ENCODE results near the gene PLEKHA5. TPM values are rescaled to one million over a fixed set of nuclear protein-coding genes. Genes with fewer than 3 reads are reported as not detected.
"Not testable (repeated sequence)": the region's sequence is repeated elsewhere in the genome, so short reads cannot be mapped to it uniquely, and the experiment has no call there.

The PLEKHA5 gene
- polyA plus RNA-seq, 12 donors: 16.6 to 59.7 (median 19.0) TPM; not detected in 1

DNA sequence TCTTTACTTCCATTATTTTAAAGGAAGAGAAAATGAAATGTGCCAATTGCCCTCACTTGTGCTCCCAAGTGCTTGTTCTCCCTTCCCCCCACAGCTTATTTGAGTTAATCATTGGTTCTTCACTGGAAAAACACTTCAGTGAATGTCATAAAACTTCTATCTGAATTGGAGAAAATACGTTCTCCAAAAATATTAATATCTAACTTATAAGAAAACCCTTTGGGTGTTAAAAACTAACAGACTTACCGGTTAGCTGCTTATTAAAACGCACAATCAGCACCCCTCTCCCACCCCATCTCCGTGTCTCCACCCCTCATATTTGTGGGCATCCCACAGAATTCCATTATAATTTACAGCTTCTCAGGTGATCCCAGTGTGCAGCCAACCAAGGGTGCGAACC is 31.7 kb downstream of the PLEKHA5 start:
- DNase-seq: no peak

DNA sequence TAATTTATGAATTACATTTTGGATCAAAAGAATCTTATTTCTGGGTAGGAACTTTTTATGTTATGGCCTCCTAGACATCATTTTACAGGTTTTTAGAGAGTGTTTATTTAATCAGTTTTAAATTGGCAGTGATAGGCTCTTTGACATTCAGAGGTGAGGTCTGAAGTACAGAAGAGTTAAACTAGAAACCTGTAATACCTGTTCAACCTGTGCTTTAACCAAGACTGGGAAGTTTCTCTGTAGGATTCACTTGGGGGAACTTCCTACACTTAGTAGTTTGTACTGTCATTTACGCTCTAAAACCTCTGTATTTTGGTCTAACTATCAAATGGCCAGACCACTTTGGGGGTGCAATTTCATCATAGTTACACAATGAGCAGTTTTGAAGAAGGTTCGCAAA is 35.9 kb downstream of the PLEKHA5 start:
- DNase-seq: no peak

DNA sequence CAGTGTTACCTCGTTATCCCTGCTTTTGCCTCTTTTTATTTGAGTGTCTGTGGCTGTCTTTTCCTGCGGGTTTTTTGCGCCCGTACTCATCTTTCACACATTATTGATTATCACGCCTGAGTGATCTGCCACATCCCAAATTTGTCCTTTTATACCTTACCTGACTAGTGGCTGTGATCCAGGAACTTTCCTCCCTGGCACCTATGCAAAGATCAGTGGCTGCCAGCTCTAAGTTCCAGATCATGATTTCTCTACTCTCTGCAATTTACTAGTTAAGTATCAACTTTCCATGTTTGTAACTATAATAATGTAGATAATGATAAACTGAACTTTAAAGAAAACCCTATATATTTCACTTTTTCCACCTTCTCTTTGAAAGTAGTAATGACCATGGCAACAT is 36.9 kb downstream of the PLEKHA5 start:
- no peak for DNase-seq

DNA sequence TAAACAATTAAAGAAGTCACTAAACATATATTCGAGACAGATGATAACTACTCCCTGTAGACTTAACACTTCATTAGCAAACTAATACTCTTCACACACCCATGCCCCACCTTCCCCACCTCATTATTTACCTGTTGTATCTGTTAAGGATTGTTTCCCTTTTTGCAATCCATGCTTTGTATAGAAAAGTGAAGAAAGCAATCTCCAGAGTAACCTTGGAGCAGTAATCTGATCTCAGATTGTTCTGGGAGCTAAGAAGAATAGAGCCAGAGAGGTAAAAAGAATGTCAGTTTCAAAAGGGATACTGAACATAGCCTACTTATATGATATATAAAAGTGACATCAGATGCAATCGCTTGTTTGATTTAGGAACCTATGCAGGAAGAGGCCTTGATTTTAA is 37.4 kb downstream of the PLEKHA5 start:
- DNase-seq: no peak

DNA sequence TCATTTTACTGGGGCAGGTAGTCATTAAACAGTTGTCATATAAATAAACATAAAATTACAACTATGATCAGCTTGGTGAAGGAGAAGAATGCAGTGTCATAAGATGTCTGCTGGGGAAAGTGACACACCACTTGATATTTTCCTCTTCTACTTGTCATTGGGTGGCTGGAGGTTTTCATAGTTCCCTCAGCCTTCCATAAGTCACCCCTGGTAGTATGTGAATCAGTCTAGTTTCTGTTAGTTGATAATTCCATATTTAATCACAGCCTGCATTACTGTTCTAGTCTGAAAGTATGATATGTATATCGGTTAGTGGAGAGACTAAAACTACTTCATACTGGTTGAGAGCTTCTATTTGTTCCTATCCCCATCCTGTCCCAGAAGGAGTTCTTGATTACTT is 38.2 kb downstream of the PLEKHA5 start:
- no peak for DNase-seq

DNA sequence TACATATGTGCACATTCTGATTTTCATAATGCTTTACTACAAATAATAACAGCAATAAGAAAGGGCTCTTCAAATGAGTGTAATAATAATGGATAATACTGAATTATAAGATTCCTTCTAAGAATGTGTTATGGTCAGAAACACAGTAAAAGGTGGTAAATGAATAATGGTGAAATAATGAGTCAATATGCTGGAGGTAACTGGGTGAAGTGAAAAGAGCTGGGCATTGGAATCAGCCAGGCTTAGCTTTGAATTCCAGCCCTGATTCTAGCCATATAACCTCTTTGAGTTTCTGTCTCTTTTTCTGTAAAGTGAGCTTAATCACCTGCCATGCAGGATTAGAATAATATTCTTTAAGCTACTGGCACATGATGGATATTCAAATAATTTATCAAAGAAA is 39.1 kb downstream of the PLEKHA5 start:
- no peak for DNase-seq

DNA sequence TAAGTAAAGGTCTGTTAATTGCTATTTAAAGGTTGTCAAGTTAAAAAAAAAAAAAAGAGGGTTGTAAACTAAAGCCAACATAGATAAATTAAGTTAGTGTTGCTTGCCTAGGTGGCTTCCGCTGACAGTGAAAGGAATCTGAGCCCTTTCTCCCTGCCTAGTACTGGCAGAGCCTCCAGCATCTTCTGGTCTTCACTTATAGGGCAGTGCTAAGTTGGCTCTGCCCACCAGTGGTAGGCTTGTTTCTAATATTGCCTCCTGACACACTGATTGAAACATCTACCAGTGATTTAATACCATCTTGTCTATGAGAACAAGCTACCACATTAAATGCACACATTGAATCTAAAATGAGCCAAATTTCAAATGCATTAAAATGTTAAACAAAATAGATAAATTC is 39.7 kb downstream of the PLEKHA5 start:
- DNase-seq: no peak

DNA sequence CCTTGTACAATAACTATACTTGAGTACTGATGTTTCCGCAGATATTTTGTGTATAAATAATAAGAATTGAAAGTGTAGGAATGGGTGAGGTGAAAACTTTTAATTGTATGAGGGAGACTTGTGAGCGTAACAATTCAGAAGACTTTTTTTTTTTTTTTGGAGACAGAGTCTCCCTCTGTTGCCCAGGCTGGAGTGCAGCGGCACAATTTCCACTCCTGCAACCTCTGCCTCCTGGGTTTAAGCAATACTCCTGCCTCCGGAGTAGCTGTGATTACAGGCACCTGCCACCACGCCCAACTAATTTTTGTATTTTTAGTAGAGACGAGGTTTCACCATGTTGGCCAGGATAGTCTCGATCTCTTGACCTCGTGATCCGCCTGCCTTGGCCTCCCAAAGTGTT is 40.8 kb downstream of the PLEKHA5 start:
- not testable (repeated sequence) for DNase-seq

DNA sequence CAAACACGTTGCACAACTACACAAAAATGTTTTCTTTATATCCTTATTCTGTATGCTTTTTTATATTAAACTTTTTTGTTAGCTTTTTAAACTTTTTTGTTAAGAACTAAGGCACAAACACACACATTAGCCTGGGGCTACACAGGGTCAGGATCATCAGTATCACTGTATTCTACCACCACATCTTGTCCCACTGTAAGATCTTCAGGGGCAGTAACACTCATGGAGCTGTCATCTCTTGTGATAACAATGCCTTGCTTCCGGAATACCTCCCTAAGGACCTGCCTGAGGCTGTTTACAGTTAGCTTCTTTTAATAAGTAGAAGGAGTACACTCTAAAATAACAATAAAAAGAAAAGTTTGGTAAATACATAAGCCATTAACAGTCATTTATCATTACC is 42.2 kb downstream of the PLEKHA5 start:
- no peak for DNase-seq

DNA sequence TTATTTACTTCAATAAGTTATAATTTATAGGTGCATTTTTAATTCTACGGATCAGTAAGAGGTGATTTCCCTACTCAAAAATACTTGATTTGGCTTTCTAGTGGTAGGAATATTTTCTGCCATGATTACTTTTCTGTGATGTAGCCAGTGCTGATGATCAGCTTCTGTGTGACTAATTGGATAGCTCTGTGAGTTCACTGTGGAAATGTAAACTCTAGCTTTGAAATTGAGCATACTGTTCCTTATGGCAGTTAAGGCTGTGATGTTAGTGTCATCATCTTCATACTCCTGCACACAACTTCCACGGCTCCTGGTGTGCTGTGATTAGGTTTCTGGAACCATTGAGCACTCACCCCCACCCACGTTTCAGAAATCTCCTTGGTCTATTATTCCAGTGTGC is 48.2 kb downstream of the PLEKHA5 start:
- no peak for DNase-seq

DNA sequence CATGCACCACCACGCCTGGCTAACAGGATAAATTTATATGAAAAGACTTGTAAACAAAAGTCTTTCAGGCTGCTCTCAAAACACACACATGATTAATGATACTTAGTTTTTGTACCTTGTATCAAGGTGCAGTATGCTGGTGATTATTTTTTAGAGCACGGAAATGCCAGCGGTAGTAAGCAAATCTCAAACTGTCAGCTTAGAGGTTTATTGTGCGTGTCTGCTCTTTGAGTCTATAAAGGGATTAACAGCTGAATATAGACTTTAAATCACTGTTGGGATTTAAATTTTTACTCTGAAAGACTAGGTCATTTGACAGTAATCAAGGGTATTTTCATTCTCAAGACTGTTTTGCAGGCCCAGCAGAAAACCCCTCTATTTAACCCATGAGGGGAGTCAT is 50.5 kb downstream of the PLEKHA5 start:
- no peak for DNase-seq

DNA sequence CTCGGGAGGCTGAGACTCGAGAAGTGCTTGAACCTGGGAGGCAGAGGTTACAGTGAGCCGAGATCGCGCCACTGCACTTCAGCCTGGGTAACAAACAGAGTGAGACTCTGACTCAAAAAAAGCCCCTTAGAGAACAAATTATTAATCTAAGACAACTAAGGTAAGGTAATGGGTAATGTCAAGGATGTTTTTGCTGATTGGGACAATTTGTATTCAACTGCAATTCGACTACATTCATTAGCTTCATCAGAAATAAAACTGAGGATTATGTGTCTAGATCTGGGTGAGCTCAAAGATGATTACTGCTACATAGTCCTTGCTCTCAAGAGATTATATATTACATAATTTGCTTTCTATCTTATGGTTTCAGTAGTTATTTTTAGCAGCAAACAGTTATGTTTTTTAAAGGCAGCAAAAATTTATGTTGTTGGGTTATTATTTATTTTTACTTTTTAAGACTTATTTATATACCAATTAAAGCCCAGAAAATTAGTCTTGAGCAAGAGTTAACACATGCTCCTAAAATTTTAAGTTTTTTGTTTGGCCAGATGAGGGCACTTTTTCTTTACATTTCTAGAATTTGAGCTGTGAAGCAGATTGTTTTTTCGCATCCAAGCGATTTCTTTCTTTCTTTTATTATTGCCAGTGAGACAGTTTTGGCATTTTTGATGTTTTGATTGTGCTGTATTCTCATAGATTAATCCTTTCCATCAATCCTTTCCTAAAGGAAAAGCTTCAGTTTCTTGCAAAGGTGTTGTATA is 52.3 kb downstream of the PLEKHA5 start:
- DNase-seq: no peak

DNA sequence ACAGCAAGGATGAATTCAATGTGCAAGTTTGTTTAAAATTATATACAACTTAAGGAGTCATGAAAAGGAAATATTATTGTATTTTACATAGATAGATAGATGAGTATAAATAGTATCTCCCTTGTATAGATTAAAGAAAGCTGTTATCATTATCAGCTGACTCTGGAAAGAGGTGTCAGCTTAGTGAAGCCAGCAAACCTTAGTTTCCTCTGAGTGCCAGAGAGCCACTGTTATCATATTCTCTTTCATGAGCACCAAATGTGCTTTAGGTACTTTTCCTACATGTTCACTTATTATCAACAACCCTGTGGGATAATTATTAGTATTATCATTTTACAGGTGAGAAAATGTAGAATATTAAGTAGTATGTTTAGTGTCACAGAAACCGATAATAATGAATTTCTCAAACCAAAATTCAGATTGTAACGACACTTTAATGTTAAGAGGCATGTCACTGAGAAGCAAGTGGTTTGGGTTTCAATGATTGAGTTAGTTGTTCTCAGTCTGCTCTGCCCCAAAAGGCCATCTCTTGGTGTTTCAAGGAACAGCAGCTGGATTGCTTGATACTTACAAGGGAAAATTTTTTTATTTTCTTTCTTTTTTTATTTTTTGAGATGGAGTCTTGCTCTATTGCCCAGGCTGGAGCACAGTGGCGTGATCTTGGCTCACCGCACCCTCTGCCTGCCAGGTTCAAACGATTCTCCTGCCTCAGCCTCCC is 53.7 kb downstream of the PLEKHA5 start:
- DNase-seq: no peak

DNA sequence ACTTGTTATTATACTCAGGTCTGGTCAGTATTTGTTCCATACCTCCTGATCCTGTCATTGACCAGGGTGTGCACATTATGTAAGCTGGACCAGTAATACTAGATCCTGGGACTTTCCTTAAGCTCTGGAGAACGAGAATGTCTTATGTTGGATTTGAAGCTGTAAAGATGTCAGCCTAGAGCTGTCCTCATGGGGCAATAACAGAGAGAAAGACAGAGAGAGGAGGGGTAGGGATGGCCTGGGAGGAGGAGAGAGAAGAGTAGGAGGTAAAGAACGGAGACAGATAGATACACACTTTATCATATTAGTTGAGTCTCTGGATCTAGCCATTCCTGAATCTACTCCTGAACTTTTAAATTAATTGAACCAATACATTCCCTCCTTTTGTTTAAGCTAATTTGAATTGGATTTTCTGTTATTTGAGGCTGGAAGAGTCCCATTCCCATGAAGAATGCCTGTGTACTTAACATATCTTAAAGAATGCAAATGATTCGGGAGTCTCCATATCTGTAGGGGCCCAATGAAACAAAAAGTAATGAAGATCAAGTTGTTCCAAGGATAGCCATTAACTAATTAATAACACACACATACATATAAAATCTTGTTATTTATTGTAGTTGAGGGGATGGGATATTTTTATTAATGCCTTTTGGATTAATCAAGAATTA is 55.9 kb downstream of the PLEKHA5 start:
- no peak for DNase-seq

DNA sequence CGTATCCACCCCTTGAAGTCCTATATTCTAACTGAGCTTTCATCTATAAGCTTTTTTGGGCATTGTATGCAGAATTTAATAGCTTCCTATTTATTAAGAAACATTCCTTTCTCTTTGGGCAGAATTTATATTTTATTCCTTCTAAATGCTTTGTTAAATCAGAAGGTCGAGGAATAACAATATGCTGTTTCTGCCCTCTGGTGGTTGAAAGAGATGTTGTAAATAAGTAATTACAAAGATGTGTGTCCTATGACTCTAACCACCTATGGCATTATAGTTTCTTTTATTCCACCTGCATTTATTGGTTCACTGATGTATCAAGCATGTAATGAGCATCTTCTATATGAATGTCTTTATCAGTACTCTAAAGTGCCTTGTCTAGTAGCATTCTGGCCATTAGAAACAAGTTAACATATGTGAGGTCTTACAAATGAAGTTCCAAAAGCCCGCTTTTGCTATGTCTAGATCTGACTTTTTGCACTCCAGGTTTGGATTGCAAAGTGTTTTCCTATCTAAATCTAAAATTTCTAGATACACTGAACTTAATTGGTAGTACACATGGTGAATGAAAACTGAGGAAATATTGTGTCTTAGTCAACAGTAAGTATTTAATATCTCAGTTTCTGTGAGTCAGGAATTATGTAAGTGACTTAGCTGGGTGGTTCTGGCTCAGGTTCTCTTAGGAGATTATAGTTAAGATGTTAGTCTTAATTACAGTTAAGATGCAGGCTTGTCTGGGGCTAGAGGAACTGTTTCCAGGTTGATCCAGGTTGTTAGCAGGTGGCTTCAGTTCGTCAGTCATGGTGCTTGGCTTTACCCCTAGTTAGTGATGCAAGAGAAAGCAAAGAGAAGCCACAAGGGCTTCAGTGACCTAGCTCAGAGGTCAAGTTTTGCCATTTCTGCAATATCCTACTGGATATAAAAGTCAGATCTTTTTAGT is 57.5 kb downstream of the PLEKHA5 start:
- peak; percentile 52 for DNase-seq

DNA sequence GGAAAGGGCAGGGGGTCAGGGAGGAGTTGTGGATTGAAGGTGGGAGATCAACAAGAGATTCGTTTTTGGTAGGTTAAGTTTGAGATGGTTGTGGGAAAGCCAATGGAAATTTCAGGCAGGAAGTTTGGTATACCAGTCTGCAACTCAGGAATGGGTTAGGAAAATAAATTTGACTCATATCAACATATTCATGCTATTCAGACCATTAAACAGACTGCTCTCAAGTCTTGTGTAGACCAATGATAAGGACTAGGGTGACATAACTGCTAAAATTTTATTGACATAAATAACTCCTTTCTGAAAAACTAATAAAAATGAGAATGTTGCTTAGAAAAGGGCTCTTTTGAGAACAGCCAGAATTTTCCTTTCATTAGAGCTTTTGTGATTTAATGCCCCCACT is 60.0 kb downstream of the PLEKHA5 start:
- DNase-seq: no peak

DNA sequence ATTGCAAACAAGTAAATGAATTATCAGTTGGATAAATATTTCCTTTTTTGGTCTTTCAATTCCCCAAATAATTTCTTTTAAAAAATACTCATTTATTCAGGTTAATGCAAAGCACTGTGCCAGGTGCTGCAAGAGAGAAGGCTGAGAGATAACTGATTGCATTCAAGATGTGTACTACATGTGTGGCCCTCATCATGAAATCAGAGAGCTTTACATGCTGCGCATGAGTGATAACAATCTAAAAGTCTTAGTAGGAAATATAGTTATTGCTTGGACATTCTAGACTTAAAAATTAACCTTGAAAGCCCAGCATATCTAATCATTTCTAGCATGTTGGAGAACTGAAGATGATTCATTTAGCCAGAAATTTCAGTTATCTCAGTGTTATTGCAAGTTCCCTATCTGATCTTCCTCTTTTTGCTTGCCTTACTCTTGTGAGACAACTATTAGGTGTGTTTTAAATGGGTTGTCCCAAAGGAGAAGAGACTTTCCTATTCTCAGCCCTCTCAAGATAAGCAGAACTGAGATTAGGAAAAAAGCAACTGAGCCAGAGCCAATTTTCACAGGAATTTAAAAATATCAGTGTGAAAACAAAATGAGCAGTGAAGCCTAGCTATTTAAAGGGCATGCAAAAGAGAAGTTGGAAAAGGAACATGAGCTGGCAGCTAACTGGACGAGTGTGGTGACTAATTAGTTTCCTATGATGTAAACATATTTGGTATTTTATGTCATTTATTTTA is 60.9 kb downstream of the PLEKHA5 start:
- DNase-seq: no peak

DNA sequence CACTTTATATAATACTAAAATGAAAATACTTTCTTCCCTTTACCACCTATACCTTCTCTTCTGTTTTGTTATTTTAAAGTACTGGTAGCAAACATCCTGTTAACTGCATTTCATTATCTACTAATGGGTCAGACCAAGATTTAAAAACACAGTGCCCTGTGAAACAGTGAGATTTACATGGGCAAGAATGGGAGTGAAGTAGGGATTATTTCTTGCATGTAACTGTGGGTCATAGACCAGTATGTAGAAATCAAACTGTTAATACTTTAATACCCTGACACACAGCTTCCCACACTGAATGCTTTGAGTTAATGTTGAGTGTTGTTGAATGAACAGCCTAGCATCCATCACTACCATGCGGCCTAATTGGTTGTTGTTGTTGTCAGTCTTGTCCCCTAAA is 61.6 kb downstream of the PLEKHA5 start:
- no peak for DNase-seq

DNA sequence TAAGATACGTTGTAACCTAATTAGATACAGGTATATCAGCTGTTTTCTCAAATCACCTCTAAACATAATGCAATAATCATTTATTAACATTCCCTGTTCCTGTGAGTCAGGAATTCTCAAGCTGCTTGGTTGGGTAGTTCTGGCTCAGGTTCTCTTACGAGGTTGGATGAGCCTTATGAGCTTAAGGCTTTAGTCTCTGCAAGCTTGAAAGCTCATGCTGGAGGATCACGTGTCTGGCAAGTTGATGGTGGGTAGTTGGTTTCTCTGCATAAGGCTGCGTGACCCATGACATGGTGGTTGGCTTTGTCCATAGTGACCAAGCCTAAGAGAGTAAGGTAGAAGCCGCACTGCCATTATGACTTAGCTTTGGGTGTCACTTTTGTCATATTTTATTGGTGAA is 62.0 kb downstream of the PLEKHA5 start:
- DNase-seq: no peak

DNA sequence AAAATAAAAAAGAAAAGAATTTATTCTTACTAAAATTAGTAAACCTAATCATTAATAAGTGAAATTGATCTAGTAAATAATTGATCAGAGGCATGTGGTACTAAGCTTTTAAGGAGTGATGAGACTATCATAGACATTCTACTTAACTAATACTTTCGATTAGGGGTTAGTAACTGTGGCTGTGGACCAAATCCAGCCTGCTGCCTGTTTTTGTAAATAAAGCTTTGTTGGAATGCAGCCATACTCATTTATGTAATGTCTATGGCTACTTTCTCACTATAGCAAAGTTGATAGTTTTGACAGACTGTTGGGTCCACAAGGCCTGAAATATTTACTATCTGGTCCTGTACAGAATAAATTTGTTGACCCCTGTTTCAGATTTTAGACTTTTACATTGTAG is 63.2 kb downstream of the PLEKHA5 start:
- no peak for DNase-seq

DNA sequence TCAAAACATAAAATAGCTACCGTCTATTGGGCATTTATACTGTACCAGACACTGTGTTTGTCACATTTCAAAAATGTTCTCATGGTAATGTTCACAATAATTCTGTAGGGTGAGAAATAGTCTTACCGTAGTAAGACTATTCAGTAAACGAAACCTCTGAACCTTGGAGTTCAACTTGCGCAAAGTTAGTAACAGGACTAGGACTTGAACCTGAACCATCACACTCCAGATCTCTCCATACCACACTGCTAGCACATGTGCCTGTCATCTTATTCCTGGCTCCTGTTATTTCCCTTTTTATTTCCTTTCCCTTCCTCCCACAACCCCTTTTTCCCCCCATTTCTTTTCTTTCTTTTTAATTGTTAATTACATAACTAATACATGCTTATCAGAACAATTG is 65.4 kb downstream of the PLEKHA5 start:
- DNase-seq: no peak

Data from muscle of arm (tissue), 12 donors.